MG63 (cell line): ENCODE data around the gene TCEA2. TPM values are rescaled to one million over a fixed set of nuclear protein-coding genes. Genes with fewer than 3 reads are reported as not detected.
A peak's percentile ranks its signal among the peaks of the same experiment; 100 is the strongest.

Experiments used
- DNase-seq: peaks from one replicate; pipeline ENCODE4 v3.0.0-alpha.2; 2020
- H3K27me3 ChIP-seq: fragments of 250-450 bp; sonication (Bioruptor Pico); 2 replicates; pipeline ENCODE4 v1.5.1; 2020; ENCODE audit warnings: mild to moderate bottlenecking, moderate library complexity
- H3K36me3 ChIP-seq: fragments of 250-450 bp; sonication (Bioruptor Pico); 2 replicates; pipeline ENCODE4 v1.5.1; 2020; ENCODE audit warnings: mild to moderate bottlenecking, moderate library complexity
- H3K4me3 ChIP-seq: fragments of 250-450 bp; sonication (Bioruptor Pico); 2 replicates; pipeline ENCODE4 v1.5.1; 2020; ENCODE audit warnings: mild to moderate bottlenecking, moderate library complexity
- H3K9me3 ChIP-seq: fragments of 250-450 bp; sonication (Bioruptor Pico); 2 replicates; pipeline ENCODE4 v1.5.1; 2020; ENCODE audit warnings: mild to moderate bottlenecking, moderate library complexity
- total RNA-seq: library from RNA; depleted of rRNA; stranded (reverse); fragments of >200 nt; shearing (Covaris generic); gene quantifications from 2 replicates; pipeline ENCODE4 v1.2.3, GENCODE V29; 2014; ENCODE audit warnings: low replicate concordance

The TCEA2 gene
- total RNA-seq, 1 experiment from 2014 or later = 48.0 TPM

GRCh38 chr20:64042054-64042781 lies 20.8 kb upstream of the TCEA2 start:
- Histone ChIP-seq H3K27me3 (no peaks in the 10 kb centered on the region; the same call in 1 of the 2 replicates), H3K36me3 (no peaks in the 10 kb centered on the region), H3K4me3 (no peak overlapping the region), H3K9me3 (no peaks in the 10 kb centered on the region)
- no peak for DNase-seq

- H3K27me3 ChIP-seq = no peaks in the 10 kb centered on the region; the same call in 1 of the 2 replicates
- no peak overlapping the region for H3K4me3 ChIP-seq
- H3K9me3 ChIP-seq = no peaks in the 10 kb centered on the region
- no peak for DNase-seq
- no peaks in the 10 kb centered on the region for H3K36me3 ChIP-seq
These were observed 19.2 kb upstream of the TCEA2 start for GRCh38 chr20:64043768-64044167.

GRCh38 chr20:64044484-64045247 lies 18.3 kb upstream of the TCEA2 start:
- peak; percentile 91 for DNase-seq
- Histone ChIP-seq H3K27me3 (no peaks in the 10 kb centered on the region; the same call in 1 of the 2 replicates), H3K36me3 (no peaks in the 10 kb centered on the region)

GRCh38 chr20:64045346-64046011 lies 17.5 kb upstream of the TCEA2 start:
- no peak overlapping the region for H3K4me3 ChIP-seq
- no peaks in the 10 kb centered on the region; the same call in 1 of the 2 replicates for H3K27me3 ChIP-seq
- DNase-seq = peak; percentile 41
- H3K36me3 ChIP-seq = no peaks in the 10 kb centered on the region
- H3K9me3 ChIP-seq = no peaks in the 10 kb centered on the region

More at GRCh38 chr20:64044484-64045247, 18.3 kb upstream of the TCEA2 start:
- Histone ChIP-seq H3K9me3 (no peaks in the 10 kb centered on the region), H3K4me3 (no peak overlapping the region)

- H3K27me3 ChIP-seq = no peaks in the 10 kb centered on the region; the same call in 1 of the 2 replicates
- H3K9me3 ChIP-seq = no peaks in the 10 kb centered on the region
- no peak for DNase-seq
- H3K4me3 ChIP-seq = no peak overlapping the region
- H3K36me3 ChIP-seq = no peaks in the 10 kb centered on the region
These were observed 16.0 kb upstream of the TCEA2 start for GRCh38 chr20:64047046-64047389.

- Histone ChIP-seq H3K27me3 (no peaks in the 10 kb centered on the region), H3K9me3 (no peaks in the 10 kb centered on the region), H3K4me3 (no peak overlapping the region), H3K36me3 (no peaks in the 10 kb centered on the region)
- no peak for DNase-seq
These were observed 15.0 kb upstream of the TCEA2 start for GRCh38 chr20:64047968-64048401.

- no peak for DNase-seq
- H3K9me3 ChIP-seq = no peaks in the 10 kb centered on the region
- H3K27me3 ChIP-seq = no peaks in the 10 kb centered on the region
- H3K36me3 ChIP-seq = no peaks in the 10 kb centered on the region
- no peak overlapping the region; the same call in 1 of the 2 replicates for H3K4me3 ChIP-seq
These were observed 14.5 kb upstream of the TCEA2 start for GRCh38 chr20:64048402-64049044.

- no peaks in the 10 kb centered on the region for H3K27me3 ChIP-seq
- peak; percentile 63 for DNase-seq
These were observed 13.7 kb upstream of the TCEA2 start, which contains the start of gene SOX18 for GRCh38 chr20:64049060-64049877. Gene SOX18, minus strand, starts transcription at chr20:64049639. Its CDS starts 123 bp downstream, at chr20:64049516.

GRCh38 chr20:64049878-64050260 lies 13.1 kb upstream of the TCEA2 start:
- peak overlapping the region; percentile 29; the same call in 1 of the 2 replicates for H3K4me3 ChIP-seq
- no peak for DNase-seq

More at GRCh38 chr20:64049060-64049877, 13.7 kb upstream of the TCEA2 start, which contains the start of gene SOX18:
- H3K36me3 ChIP-seq = no peaks in the 10 kb centered on the region
- H3K9me3 ChIP-seq = no peaks in the 10 kb centered on the region
- H3K4me3 ChIP-seq = peak within 1 kb of the TSS; percentile 29; the same call in 1 of the 2 replicates

GRCh38 chr20:64050261-64051032 lies 12.6 kb upstream of the TCEA2 start:
- no peaks in the 10 kb centered on the region for H3K36me3 ChIP-seq
- H3K9me3 ChIP-seq = no peaks in the 10 kb centered on the region
- no peak overlapping the region for H3K4me3 ChIP-seq
- no peaks in the 10 kb centered on the region for H3K27me3 ChIP-seq
- no peak for DNase-seq

More at GRCh38 chr20:64049878-64050260, 13.1 kb upstream of the TCEA2 start:
- H3K27me3 ChIP-seq = no peaks in the 10 kb centered on the region
- no peaks in the 10 kb centered on the region for H3K9me3 ChIP-seq
- no peaks in the 10 kb centered on the region for H3K36me3 ChIP-seq

GRCh38 chr20:64051033-64051452 lies 12.0 kb upstream of the TCEA2 start:
- no peak for DNase-seq
- Histone ChIP-seq H3K36me3 (no peaks in the 10 kb centered on the region), H3K27me3 (no peaks in the 10 kb centered on the region), H3K9me3 (no peaks in the 10 kb centered on the region), H3K4me3 (no peak overlapping the region)

- no peak overlapping the region for H3K4me3 ChIP-seq
- DNase-seq = no peak
- no peaks in the 10 kb centered on the region for H3K9me3 ChIP-seq
- H3K36me3 ChIP-seq = no peaks in the 10 kb centered on the region
- no peaks in the 10 kb centered on the region for H3K27me3 ChIP-seq
These were observed 11.3 kb upstream of the TCEA2 start for GRCh38 chr20:64051561-64052325.

- H3K27me3 ChIP-seq = no peaks in the 10 kb centered on the region
- H3K36me3 ChIP-seq = no peaks in the 10 kb centered on the region
- H3K4me3 ChIP-seq = no peak overlapping the region
- H3K9me3 ChIP-seq = no peaks in the 10 kb centered on the region
- no peak for DNase-seq
These were observed 10.7 kb upstream of the TCEA2 start for GRCh38 chr20:64052326-64052722.

- Histone ChIP-seq H3K36me3 (no peaks in the 10 kb centered on the region), H3K27me3 (no peaks in the 10 kb centered on the region), H3K9me3 (no peaks in the 10 kb centered on the region), H3K4me3 (no peak overlapping the region)
- DNase-seq = no peak
These were observed 9.8 kb upstream of the TCEA2 start for GRCh38 chr20:64052987-64053840.
